HG03108 (cell line): ENCODE results near the gene CA12.

Source experiments
- ATAC-seq: cut with Tn5 transposase; IDR thresholded peaks from one replicate; pipeline ENCODE4 v1.9.1; 2021; ENCODE audit warnings: moderate library complexity; ENCODE audit not compliant: unreplicated experiment

The CA12 gene

DNA sequence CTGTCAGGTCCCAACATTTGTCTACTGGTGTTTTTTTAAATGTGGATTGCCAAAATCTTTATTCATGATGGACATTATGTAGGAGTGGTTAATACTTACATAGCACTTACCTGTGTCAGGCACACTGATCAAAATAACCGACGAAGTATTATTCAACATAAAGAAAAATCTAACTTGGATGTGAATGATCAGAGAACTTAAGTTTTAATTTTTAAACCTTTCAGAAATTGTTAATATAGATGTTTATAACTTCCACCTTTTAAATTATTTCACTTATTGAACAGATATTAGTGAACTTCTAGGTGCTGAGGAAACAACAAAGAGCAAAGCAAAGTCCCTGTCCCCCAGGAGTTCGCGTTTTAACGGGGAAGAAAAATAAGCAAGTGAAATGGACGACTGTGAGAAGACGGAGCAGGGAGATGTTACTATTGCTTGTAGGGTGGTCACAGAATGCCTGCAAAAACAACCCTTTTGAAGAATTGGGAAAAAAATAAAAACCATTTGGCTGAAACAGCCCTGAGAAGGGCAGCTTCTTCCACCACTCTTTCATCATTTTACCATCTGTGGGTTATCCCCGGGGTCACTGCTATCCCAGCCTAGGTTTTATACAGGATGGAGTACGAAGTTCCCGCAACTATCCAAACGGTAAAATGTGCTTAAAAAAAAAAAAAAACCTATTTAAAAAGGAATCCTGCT is 105.2 kb downstream of the CA12 start:
- no peak for ATAC-seq

DNA sequence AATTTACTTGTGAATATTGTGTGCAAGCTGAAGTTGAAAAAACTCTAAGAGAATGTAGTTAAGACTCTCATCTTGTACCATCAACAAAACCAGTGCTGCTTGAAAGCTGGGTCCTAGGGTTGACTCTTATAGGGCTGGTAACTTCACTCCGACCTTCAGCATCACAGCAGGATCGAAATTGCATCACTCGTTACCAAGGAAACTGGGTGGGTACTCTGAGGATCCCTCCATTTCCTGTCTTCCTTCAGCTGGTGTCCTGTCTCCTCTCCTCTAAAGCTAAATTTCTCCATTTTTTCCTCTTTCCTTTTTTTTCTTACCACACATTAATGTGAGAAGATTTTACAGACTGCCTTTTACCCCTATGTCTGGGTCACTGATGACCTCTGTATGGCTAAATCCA is 107.2 kb downstream of the CA12 start:
- no peak for ATAC-seq
